CD1c-positive myeloid dendritic cell (primary cell): ENCODE results near the gene HOXD13.

Experiments
- DNase-seq: peaks from one replicate; pipeline ENCODE4 v3.0.0-alpha.2; 2016; ENCODE audit errors: extremely low spot score

Gene HOXD13

GRCh38 chr2:176132205-176133171 lies 40.0 kb downstream of the HOXD13 start:
- DNase-seq, result peak; percentile 34

- no peak for DNase-seq
Observed at GRCh38 chr2:176133389-176133788, 40.9 kb downstream of the HOXD13 start.

GRCh38 chr2:176134035-176134434 lies 41.5 kb downstream of the HOXD13 start:
- no peak for DNase-seq

- DNase-seq, result no peak
Observed at GRCh38 chr2:176135035-176135440, 42.5 kb downstream of the HOXD13 start.

GRCh38 chr2:176136374-176137251 lies 44.1 kb downstream of the HOXD13 start:
- DNase-seq, result no peak

- DNase-seq, result no peak
Observed at GRCh38 chr2:176137252-176137580, 44.7 kb downstream of the HOXD13 start.

GRCh38 chr2:176137906-176138305 lies 45.4 kb downstream of the HOXD13 start:
- DNase-seq, result no peak

GRCh38 chr2:176138526-176138922 lies 46.0 kb downstream of the HOXD13 start:
- DNase-seq, result no peak

GRCh38 chr2:176138923-176139660 lies 46.6 kb downstream of the HOXD13 start:
- no peak for DNase-seq

- DNase-seq, result no peak
Observed at GRCh38 chr2:176139661-176140512, 47.4 kb downstream of the HOXD13 start.

- peak; percentile 70 for DNase-seq
Observed at GRCh38 chr2:176140513-176141317, 48.2 kb downstream of the HOXD13 start.

GRCh38 chr2:176142281-176142680 lies 49.8 kb downstream of the HOXD13 start:
- no peak for DNase-seq
